B cell (primary cell): ENCODE results near the gene EXOC6B. TPM values are rescaled to one million over a fixed set of nuclear protein-coding genes. Genes with fewer than 3 reads are reported as not detected.

Experiments
- ATAC-seq: fragments of 200-7000 bp; cut with Tn5 transposase; one replicate; pipeline ENCODE4 v1.10.0; 2021; ENCODE audit warnings: low read depth, mild to moderate bottlenecking, moderate number of reproducible peaks, moderate library complexity
- CTCF ChIA-PET: fragments of 350-600 bp; sonication (Branson Sonifier 250); formaldehyde crosslinking; loops from one replicate; lab custom pipeline; 2021; ENCODE audit warnings: antibody characterized with exemption, inconsistent platforms; lab: Charles Lee
- POLR2A ChIA-PET: fragments of 350-600 bp; sonication (Branson Sonifier 250); formaldehyde crosslinking; loops from one replicate; lab custom pipeline; 2021; ENCODE audit warnings: antibody characterized with exemption; lab: Charles Lee
- DNase-seq: peaks from one replicate; pipeline ENCODE4 v3.0.0; 2013
- H2AFZ ChIP-seq: 2 replicates; pipeline ENCODE4 v1.6.1; 2012; ENCODE audit warnings: mild to moderate bottlenecking, low read depth, low read length; ENCODE audit not compliant: insufficient read depth, poor library complexity, severe bottlenecking
- H3K27ac ChIP-seq, 2 donors: 1 replicate in 1 of 2; 2 replicates in 1 of 2; pipeline ENCODE4 v1.5.1; 2012 to 2013; ENCODE audit warnings: low read length in 2 of 2, mild to moderate bottlenecking in 2 of 2, moderate library complexity in 1 of 2
- H3K27me3 ChIP-seq, 4 experiments: fragments of 200-600 bp in 1 of 4; sonication (generic) in 1 of 4; replicated peaks in 1 of 4; 1 replicate in 2 of 4; 2 replicates in 2 of 4; pipeline versions ENCODE4 v1.6.1 to v1.7.0; 2013 to 2016; ENCODE audit warnings: low read length in 3 of 4, mild to moderate bottlenecking in 2 of 4, mixed read lengths in 1 of 4, moderate library complexity in 1 of 4; ENCODE audit not compliant: insufficient read depth in 4 of 4, control insufficient read depth in 3 of 4; ENCODE audit errors: control extremely low read depth in 1 of 4
- H3K36me3 ChIP-seq, 2 experiments: replicated peaks in 1 of 2; 1 replicate in 1 of 2; 2 replicates in 1 of 2; pipeline versions ENCODE4 v1.6.1 to v1.7.1; 2013; ENCODE audit warnings: low read length in 1 of 2; ENCODE audit not compliant: insufficient read depth in 2 of 2, control insufficient read depth in 1 of 2; ENCODE audit errors: control extremely low read depth in 1 of 2, extremely low read depth in 1 of 2
- H3K4me1 ChIP-seq, 2 donors: fragments of 200-600 bp in 1 of 2; sonication (generic) in 1 of 2; 1 replicate in 1 of 2; 2 replicates in 1 of 2; pipeline versions ENCODE4 v1.5.1 to v1.6.1; 2013 to 2017; ENCODE audit warnings: low read length in 2 of 2; ENCODE audit not compliant: control insufficient read depth in 2 of 2, insufficient read depth in 2 of 2
- H3K4me2 ChIP-seq: replicated peaks from 2 replicates; pipeline ENCODE3; 2012; ENCODE audit warnings: mild to moderate bottlenecking, low read depth, low read length; ENCODE audit not compliant: poor library complexity, severe bottlenecking
- H3K4me3 ChIP-seq, 5 experiments: fragments of 200-600 bp in 1 of 5; sonication (generic) in 1 of 5; 1 replicate in 3 of 5; 2 replicates in 2 of 5; pipeline versions ENCODE4 v1.5.1 to v1.7.0; 2011 to 2016; ENCODE audit warnings: low read length in 4 of 5, mild to moderate bottlenecking in 4 of 5, low read depth in 2 of 5, control low read depth in 1 of 5, moderate library complexity in 1 of 5; ENCODE audit not compliant: insufficient read depth in 1 of 5; ENCODE audit errors: control extremely low read depth in 1 of 5, extremely low read depth in 1 of 5
- H3K79me2 ChIP-seq: fragments of 200-600 bp; sonication (generic); one replicate; pipeline ENCODE4 v1.6.0; 2016; ENCODE audit warnings: low read length; ENCODE audit not compliant: control insufficient read depth, insufficient read depth
- H3K9ac ChIP-seq: fragments of 200-600 bp; sonication (generic); 2 replicates; pipeline ENCODE4 v1.6.1; 2017; ENCODE audit warnings: mild to moderate bottlenecking, low read length, moderate library complexity
- H3K9me3 ChIP-seq, 3 donors: one replicate each; pipeline versions ENCODE4 v1.6.1 to v1.7.1; 2013; ENCODE audit warnings: low read length in 2 of 3; ENCODE audit not compliant: control insufficient read depth in 2 of 3, insufficient read depth in 1 of 3; ENCODE audit errors: control extremely low read depth in 1 of 3
- H4K20me1 ChIP-seq: 2 replicates; pipeline ENCODE4 v1.6.0; 2012; ENCODE audit warnings: mild to moderate bottlenecking, low read length; ENCODE audit not compliant: insufficient read depth, control insufficient read depth, poor library complexity, severe bottlenecking
- H3K27ac Mint-ChIP-seq: one replicate; pipeline ENCODE4 v1.8.0; 2021; ENCODE audit warnings: mixed read lengths
- H3K27me3 Mint-ChIP-seq: one replicate; pipeline ENCODE4 v1.8.0; 2021; ENCODE audit warnings: mixed read lengths
- H3K4me1 Mint-ChIP-seq: one replicate; pipeline ENCODE4 v1.8.0; 2021; ENCODE audit warnings: mixed read lengths
- H3K4me3 Mint-ChIP-seq: one replicate; pipeline ENCODE4 v1.8.0; 2021; ENCODE audit warnings: mixed read lengths
- H3K9me3 Mint-ChIP-seq: one replicate; pipeline ENCODE4 v1.8.0; 2022; ENCODE audit warnings: mixed read lengths; ENCODE audit not compliant: insufficient read depth
- CTCF ChIP-seq: fragments of 200-600 bp; IDR thresholded peaks from one replicate; pipeline ENCODE4 v1.8.0; 2022; ENCODE audit warnings: antibody characterized with exemption, mild to moderate bottlenecking
- EZH2 ChIP-seq: IDR thresholded peaks from 2 replicates; pipeline ENCODE4 v1.6.1; 2012; ENCODE audit warnings: borderline replicate concordance, low read depth, mild to moderate bottlenecking, moderate library complexity, low read length; ENCODE audit not compliant: insufficient read depth, poor library complexity, severe bottlenecking
- WGBS: methylation state at CpG from one replicate; pipeline ENCODE4 v1.1.5; 2013; ENCODE audit warnings: missing lambda C conversion rate; ENCODE audit not compliant: insufficient coverage; 5-methylcytosine and 5-hydroxymethylcytosine counted together
- intact Hi-C: fragments of 100-400 bp; cut with micrococcal nuclease; formaldehyde crosslinking; loops from one replicate; pipeline ENCODE4 v1.10.0; 2022
- polyA plus RNA-seq: library from polyadenylated mRNA; depleted of rRNA; stranded (reverse); fragments of >200 nt; gene quantifications from 2 replicates; pipeline ENCODE4 v1.2.3, GENCODE V29; 2012
- total RNA-seq, 2 donors: library from RNA; stranded (reverse); fragments of 120-200 nt in 1 of 2; gene quantifications; 1 replicate in 1 of 2; 2 replicates in 1 of 2; pipeline versions ENCODE4 v1.2.3 to v1.2.4, GENCODE V29; 2013 to 2022

The EXOC6B gene
- total and polyA plus RNA-seq, 2 donors (not counting 1 experiment from before 2014, with no cell fraction given), result 4.8 to 22.6 TPM

GRCh38 chr2:72623481-72623880, 202.4 kb downstream of the EXOC6B start:
- Histone ChIP-seq H3K9ac (no peak overlapping the region), H3K4me3 (no peak overlapping the region), H4K20me1 (no peaks in the 10 kb centered on the region), H3K9me3 (peaks cover 0 to 6% (median 0%) of the 10 kb centered on the region in 3 donors), H2AFZ (no peak overlapping the region), H3K27ac (no peak overlapping the region), H3K79me2 (no peaks in the 10 kb centered on the region), H3K4me2 (no peak overlapping the region), H3K27me3 (no peaks in the 10 kb centered on the region), H3K36me3 (no peaks in the 10 kb centered on the region), H3K4me1 (no peaks in the 10 kb centered on the region)
- CTCF ChIA-PET, result no interaction called here
- ATAC-seq (no peak), DNase-seq (no peak)
- intact Hi-C loops, result no loop called here
- Mint-ChIP-seq H3K27ac (no peak overlapping the region), H3K9me3 (peaks cover 2% of the 10 kb centered on the region), H3K4me3 (no peak overlapping the region), H3K27me3 (no peaks in the 10 kb centered on the region), H3K4me1 (no peaks in the 10 kb centered on the region)
- TF ChIP-seq EZH2, result no peak
- TF ChIP-seq CTCF, result no peak
- POLR2A ChIA-PET, result no interaction called here

- 80% methylated on average over 3 of the region's 3 CpGs for WGBS
- no peaks in the 10 kb centered on the region for H3K4me1 Mint-ChIP-seq
- Histone ChIP-seq H2AFZ (no peak overlapping the region), H3K4me1 (no peaks in the 10 kb centered on the region), H3K4me3 (no peak overlapping the region), H3K36me3 (no peaks in the 10 kb centered on the region), H4K20me1 (no peaks in the 10 kb centered on the region), H3K4me2 (no peak overlapping the region), H3K27me3 (no peaks in the 10 kb centered on the region), H3K9ac (no peak overlapping the region), H3K79me2 (no peaks in the 10 kb centered on the region), H3K9me3 (peaks cover 0 to 18% (median 1%) of the 10 kb centered on the region in 3 donors), H3K27ac (no peak overlapping the region)
- intact Hi-C loops, result no loop called here
- no peak for ATAC-seq
- H3K9me3 Mint-ChIP-seq, result peaks cover 5% of the 10 kb centered on the region
- no peak overlapping the region for H3K27ac Mint-ChIP-seq
- ChIA-PET CTCF (no interaction called here), POLR2A (no interaction called here)
- no peak for TF ChIP-seq CTCF
- TF ChIP-seq EZH2, result no peak
- no peak for DNase-seq
- H3K27me3 Mint-ChIP-seq, result no peaks in the 10 kb centered on the region
- no peak overlapping the region for H3K4me3 Mint-ChIP-seq
Measured at GRCh38 chr2:72619626-72620025, 206.2 kb downstream of the EXOC6B start.
